Posterior vena cava (tissue), 2 donors: ENCODE measurements around the gene GJB5. TPM values are rescaled to one million over a fixed set of nuclear protein-coding genes. Genes with fewer than 3 reads are reported as not detected.
"Not testable (repeated sequence)": the region's sequence is repeated elsewhere in the genome, so short reads cannot be mapped to it uniquely, and the experiment has no call there.

ENCODE experiments used
- DNase-seq: peaks from one replicate; pipeline ENCODE4 v3.0.0-alpha.2; 2020; ENCODE audit warnings: low spot score
- intact Hi-C, 2 donors: fragments of 100-400 bp; cut with DNase I; formaldehyde crosslinking; loops; one replicate each; pipeline versions ENCODE4 v1.14.1 to v1.14.2; 2022 to 2023
- total RNA-seq, 2 donors: library from RNA; stranded (reverse); fragmentation: NEBNext Ultra II Directional; extraction: Animal tissue kit (Norgen Biotek cat#: 25700); gene quantifications; one replicate each; pipeline ENCODE4 v1.2.1, GENCODE V29; 2021
- donor health status: DM: yes; HTN: yes; CAD: no.
- donor health status: DM: yes; HTN: yes; CAD: no.

Gene GJB5
- total RNA-seq, 2 donors from 2014 or later, result not detected

DNA sequence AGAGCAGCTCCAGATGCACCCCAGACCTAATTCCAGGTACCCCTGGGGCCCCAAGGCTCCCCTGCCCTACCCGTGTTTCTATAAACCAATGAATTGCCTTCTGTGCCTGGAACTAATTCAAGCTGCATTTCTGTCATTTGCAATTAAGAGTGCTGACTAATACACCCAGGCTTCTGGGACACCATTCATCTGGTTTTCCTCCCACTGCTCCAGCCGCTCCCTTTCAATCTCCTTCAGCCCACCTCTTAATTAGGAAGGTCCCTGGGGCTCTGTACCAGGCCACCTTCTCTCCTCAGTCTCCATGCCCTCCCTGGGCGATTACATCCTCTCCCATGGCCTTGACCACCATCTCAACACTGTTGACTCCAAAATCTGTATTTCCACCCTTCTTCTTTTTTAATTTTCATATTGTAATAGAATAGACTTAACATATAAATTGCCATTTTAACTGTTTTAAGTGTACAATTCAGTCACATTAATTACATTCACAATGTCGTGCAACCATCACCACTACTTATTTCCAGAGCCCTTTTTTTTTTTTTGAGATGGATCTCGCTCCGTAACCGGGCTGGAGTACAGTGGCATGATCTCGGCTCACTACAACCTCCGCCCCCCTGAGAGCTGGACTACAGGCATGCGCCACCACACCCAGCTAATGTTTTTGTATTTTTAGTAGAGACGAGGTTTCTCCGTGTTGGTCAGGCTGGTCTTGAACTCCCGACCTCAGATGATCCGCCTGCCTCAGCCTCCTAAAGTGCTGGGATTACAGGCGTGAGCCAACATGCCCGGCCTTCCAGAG lies 16.9 kb downstream of the GJB5 start:
- no peak for DNase-seq
- intact Hi-C loops, result no loop called here

GRCh38 chr1:34773114-34773513 lies 18.3 kb downstream of the GJB5 start:
- intact Hi-C loops, DNase-seq: not testable (repeated sequence)

DNA sequence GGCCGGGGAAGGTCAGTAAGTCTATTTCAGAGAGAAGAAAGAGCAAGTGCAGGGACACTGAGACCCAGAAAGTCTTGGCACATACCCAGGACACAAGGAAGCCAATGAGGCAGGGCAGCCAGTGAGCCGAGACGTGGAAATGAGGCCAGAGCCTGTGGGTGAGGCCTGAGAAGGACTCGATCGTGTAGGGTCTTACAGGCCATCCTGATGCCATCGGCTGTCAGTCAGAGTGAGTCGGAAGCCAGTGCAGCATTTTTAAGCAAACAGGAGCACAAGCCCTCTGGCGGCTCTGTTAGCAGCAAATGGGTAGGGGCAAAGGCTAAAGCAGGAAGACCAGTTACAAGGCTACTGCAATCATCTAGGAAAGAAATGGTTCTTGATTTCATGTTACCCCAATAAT lies 20.1 kb downstream of the GJB5 start:
- intact Hi-C loops, result no loop called here
- DNase-seq, result peak; percentile 11

DNA sequence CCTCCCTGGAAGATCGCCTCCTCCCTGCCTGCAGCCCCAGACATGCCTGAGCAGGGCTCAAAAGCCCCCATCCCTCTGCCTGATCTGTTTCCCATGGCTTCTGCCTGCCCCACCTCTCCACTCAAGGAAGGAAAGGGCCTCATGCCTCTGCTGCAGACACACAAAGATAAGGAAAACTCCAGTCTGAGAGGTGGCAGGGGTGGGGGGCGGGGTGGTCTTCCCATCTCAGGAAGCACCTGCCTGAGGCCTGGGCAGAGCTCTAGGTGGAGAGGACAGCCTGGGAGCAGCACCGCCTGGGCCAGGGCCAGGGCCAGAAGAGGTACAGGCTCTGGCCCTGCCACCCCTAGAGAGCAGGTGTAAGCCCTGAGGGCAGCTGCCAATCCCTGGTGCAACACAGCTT lies 22.1 kb downstream of the GJB5 start:
- intact Hi-C loops, result no loop called here
- DNase-seq, result peak; percentile 32

- intact Hi-C loops, result no loop called here
- peak; percentile 16 for DNase-seq
Observed at GRCh38 chr1:34777519-34778321, 22.9 kb downstream of the GJB5 start.

DNA sequence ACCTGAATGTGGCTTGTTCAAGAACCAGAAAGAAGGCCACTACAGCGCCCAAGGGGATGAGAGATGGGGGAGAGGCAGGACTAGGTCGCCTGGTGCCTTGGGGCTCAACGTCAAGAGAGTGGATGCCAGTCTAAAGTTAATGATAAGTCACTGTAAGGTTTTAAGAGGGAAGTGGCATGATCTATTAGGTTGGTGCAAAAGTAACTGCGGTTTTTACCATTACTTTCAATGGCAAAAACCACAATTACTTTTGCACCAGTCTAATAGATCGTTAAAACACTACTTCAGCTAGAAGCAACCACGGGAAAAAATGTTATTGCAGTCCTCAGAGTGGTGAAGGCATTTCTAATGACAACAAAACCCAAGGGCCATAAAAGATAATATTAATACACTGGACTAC lies 23.5 kb downstream of the GJB5 start:
- intact Hi-C loops, result no loop called here
- no peak for DNase-seq

DNA sequence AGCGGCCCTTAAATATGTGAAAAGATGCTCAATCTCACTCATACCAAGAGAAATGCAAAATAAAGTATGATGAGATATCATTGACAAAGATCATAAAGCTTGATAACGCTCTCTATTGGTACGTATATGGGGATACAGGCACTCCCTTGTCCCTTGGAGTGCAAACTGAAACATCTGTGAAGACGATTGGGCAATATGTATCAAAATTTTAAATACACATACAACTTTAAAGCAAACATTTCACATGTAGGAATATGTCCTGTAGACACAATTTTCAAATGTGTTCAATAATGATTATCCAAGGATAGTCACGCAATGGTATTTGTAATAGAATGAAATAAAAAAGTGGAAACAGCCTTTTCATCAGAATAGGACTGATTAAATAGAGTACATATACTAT lies 24.2 kb downstream of the GJB5 start:
- DNase-seq, result no peak
- intact Hi-C loops, result no loop called here

DNA sequence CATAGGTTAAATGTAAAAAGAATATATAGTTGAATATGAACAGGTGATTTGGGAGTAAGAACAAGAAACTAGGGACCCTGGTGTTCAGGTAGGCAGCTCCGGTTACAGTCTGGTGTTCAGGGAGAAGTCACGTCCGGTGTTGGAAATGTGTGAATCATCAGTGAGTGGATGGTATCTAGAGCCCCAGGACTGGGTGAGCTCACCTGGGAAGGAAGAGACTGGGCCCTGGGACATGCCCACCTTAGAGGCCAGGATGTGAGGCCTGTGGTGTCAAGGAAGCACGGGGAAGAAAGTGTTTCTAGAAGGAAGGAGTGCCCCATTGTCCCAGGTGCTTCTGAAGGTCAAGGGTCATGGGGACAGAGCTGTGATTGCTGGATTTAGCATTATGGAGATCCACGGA lies 24.7 kb downstream of the GJB5 start:
- DNase-seq, result peak; percentile 19
- intact Hi-C loops, result no loop called here

DNA sequence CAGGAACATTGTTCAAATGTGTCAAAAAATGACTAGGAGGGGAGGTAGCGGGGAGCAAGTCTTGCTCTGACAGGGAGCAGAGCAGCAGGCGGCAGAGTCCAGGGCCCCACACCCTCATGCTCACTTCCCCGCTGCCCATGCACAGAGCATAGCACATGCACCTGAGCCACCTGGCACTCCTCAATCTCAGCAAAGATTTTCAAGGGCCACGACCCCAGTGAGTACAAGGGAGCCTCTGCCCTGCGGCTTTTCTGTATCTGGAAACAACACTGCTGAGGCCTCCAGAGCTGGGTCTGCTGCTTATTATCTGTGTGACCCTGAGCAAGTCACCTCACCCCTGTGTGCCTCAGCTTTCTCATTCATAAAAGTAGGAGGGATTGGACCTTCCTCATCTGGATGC lies 25.1 kb downstream of the GJB5 start:
- DNase-seq, result peak; percentile 61
- intact Hi-C loops, result no loop called here

- intact Hi-C loops, result no loop called here
- peak; percentile 54 for DNase-seq
Observed at GRCh38 chr1:34780528-34780927, 25.7 kb downstream of the GJB5 start.

- peak; percentile 70 for DNase-seq
Observed at GRCh38 chr1:34781071-34781843, 26.4 kb downstream of the GJB5 start, which contains the start of gene GJB3. TSS of gene GJB3 (plus strand) at chr1:34781214. CDS start at chr1:34784763, 3,549 bp downstream.

GRCh38 chr1:34781844-34782391 lies 27.1 kb downstream of the GJB5 start:
- DNase-seq, result peak; percentile 65
- intact Hi-C loops, result no loop called here

More at GRCh38 chr1:34781071-34781843, 26.4 kb downstream of the GJB5 start, which contains the start of gene GJB3:
- intact Hi-C loops, result no loop called here

- intact Hi-C loops, result loop anchor here (5.0 kb wide), 2 partner anchors 68 to 83 kb away; no protein-coding TSS in a partner anchor
- DNase-seq, result peak; percentile 62
Observed at GRCh38 chr1:34784751-34785221, 29.9 kb downstream of the GJB5 start.

- DNase-seq, result peak; percentile 69
Observed at GRCh38 chr1:34785231-34785874, 30.5 kb downstream of the GJB5 start.

DNA sequence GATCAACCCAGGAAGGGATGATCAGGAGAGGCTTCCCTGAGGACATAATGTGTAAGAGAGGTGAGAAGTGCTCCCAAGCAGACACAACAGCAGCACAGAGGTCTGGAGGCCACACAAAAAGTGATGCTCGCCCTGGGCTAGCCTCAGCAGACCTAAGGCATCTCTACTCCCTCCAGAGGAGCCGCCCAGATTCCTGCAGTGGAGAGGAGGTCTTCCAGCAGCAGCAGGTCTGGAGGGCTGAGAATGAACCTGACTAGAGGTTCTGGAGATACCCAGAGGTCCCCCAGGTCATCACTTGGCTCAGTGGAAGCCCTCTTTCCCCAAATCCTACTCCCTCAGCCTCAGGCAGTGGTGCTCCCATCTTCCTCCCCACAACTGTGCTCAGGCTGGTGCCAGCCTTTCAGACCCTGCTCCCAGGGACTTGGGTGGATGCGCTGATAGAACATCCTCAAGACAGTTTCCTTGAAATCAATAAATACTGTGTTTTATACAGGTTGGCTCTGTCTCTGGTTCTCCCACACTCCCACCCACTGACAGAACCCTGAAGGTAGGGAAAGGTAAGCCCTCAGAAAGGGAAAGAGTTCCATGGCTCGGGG lies 31.1 kb downstream of the GJB5 start:
- intact Hi-C loops, result loop anchor here (5.0 kb wide), 2 partner anchors 66 to 81 kb away; no protein-coding TSS in a partner anchor
- peak; percentile 62 for DNase-seq

More at GRCh38 chr1:34785231-34785874, 30.5 kb downstream of the GJB5 start:
- intact Hi-C loops, result loop anchor here (5.0 kb wide), 2 partner anchors 67 to 82 kb away; no protein-coding TSS in a partner anchor

GRCh38 chr1:34786521-34787325 lies 31.9 kb downstream of the GJB5 start:
- intact Hi-C loops, result loop anchor here (5.0 kb wide), 2 partner anchors 66 to 81 kb away; no protein-coding TSS in a partner anchor
- peak; percentile 90 for DNase-seq
